Stimulated activated CD8-positive, alpha-beta memory T cell treated with anti-CD3 and anti-CD28 coated beads, Interleukin-12 subunit alpha, Interleukin-12 subunit beta, amount 100 ng/mL, for 1 hour (primary cell): ENCODE results near the gene ZNF727.
"Not testable (repeated sequence)": the region's sequence is repeated elsewhere in the genome, so short reads cannot be mapped to it uniquely, and the experiment has no call there.

ENCODE experiments used
- DNase-seq: peaks from one replicate; pipeline ENCODE4 v3.0.0-alpha.2; 2020; ENCODE audit warnings: low read depth

Gene ZNF727

DNA sequence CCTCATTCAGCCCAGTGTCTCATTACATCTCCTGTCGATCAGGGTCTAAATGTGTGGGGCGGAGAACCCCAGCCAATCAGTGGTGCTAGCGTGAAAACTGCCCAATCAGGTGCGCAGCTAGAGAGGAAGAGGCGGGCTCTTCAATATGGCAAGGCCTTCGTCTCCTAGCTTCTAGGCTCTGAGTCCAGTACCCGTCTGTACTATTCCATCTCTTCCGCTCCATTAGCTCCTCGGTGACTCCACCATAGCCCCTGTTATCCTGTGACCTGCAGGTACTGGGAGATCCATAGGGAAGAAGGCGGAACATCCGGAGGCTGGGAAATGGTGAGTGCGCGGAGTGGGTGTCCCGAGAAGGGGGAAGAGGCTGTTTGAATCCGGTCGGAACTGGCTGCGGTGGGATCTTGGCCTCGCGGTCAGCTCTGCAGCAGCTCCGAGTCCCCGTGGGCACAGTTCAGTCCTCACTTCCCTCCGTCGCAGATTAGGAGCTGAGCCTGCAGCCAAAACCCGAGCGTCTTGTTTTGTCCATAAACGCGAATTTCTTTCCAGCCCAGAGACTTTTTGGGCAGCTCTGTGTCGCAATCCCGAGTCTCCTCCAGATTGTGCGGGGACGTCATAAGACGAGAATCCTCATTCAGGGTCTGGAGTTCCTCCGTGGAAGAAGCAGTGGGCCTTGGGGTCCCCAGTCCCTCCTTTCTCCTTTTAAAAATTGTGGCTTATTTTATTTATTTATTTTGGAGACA lies at the start of gene ZNF727:
TSS of gene ZNF727 (plus strand) at position 134 of the 740 bp plus-strand sequence. CDS start at position 322, 188 bp downstream.
- peak; percentile 6 for DNase-seq

DNA sequence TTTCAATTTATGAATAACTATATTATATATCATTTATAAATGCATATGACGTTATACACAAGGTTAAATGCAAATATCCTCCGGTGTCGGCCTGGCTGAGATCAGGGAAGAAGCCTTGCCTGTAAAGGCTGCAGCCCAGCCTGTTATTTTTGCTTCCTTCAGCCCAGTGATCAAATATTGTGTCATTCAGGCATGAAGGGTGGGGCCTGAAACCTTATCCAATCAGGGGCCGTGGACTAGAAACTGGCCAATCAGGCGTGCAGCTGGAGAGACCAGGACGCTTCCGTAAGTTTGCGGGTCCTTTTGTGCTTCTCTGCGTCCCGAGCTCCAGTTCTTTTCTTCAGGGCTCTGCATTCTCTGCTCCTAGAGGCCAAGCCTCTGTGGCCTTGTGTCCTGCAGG lies 46.7 kb upstream of the ZNF727 start, which contains the start of gene ZNF722:
TSS of gene ZNF722 (plus strand) at position 301 of the 400 bp plus-strand sequence. CDS start 113 bp downstream, outside the sequence.
- DNase-seq: no peak

DNA sequence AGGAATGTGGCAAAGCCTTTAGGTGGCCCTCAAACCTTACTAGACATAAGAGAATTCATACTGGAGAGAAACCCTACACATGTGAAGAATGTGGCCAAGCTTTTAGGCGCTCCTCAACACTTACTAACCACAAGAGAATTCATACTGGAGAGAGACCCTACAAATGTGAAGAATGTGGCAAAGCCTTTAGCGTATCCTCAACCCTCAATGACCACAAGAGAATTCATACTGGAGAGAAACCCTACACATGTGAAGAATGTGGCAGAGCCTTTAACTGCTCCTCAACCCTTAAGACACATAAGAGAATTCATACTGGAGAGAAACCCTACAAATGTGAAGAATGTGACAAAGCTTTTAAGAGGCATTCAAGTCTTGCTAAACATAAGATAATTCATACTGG lies 29.7 kb upstream of the ZNF727 start:
- DNase-seq: not testable (repeated sequence)

- no peak for DNase-seq
These were observed 9.8 kb upstream of the ZNF727 start for GRCh38 chr7:64035388-64035787.

DNA sequence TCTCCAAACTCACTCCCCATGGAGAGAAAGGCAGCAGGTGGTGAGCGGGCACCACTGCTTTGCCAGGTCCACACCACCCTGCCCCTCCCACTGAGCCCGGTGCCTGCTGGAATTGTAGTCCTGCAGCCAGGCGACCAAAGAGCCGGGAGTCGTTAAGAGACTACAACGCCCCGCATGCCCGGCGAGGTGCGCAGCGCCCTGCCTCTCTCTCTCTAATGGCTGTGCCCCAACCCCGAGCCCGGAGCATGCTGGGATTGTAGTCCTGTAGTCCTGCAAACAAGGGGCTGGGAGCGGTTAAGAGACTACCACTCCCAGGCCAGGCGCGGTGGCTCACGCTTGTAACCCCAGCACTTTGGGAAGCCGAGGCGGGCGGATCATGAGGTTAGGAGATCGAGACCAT lies 8.1 kb upstream of the ZNF727 start:
- no peak for DNase-seq

- DNase-seq: no peak
These were observed 781 bp downstream of the ZNF727 start for GRCh38 chr7:64046041-64046389.

DNA sequence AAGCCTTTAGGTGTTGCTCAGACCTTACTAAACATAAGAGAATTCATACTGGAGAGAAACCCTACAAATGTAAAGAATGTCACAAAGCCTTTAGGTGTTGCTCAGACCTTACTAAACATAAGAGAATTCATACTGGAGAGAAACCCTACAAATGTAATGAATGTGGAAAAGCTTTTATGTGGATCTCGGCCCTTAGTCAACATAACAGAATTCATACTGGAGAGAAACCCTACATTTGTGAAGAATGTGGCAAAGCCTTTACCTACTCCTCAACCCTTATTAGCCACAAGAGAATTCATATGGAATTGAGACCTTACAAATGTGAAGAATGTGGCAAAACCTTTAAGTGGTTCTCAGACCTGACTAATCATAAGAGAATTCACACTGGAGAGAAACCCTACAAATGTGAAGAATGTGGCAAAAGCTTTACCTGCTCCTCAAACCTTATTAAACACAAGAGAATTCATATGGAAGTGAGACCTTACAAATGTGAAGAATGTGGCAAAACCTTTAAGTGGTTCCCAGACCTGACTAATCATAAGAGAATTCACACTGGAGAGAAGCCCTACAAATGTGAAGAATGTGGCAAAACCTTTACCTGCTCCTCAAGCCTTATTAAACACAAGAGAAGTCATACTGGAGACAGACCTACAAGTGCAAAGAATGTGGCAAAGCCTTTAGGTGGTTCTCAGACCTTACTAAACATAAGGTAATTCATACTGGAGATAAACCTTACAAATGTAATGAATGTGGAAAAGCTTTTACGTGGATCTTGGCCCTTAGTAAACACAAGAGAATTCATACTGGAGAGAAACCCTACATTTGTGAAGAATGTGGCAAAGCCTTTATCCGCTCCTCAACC lies 32.8 kb downstream of the ZNF727 start:
- not testable (repeated sequence) for DNase-seq

DNA sequence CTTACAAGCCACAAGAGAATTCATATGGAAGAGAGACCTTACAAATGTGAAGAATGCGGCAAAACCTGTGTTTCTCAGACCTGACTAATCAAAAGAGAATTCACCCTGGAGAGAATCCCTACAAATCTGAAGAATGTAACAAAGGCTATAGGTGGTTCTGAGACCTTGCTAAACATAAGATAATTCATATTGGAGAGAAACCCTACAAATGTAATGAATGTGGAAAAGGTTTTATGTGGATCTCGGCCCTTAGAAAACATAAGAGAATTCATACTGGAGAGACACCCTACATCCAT lies 33.4 kb downstream of the ZNF727 start:
- no peak for DNase-seq

DNA sequence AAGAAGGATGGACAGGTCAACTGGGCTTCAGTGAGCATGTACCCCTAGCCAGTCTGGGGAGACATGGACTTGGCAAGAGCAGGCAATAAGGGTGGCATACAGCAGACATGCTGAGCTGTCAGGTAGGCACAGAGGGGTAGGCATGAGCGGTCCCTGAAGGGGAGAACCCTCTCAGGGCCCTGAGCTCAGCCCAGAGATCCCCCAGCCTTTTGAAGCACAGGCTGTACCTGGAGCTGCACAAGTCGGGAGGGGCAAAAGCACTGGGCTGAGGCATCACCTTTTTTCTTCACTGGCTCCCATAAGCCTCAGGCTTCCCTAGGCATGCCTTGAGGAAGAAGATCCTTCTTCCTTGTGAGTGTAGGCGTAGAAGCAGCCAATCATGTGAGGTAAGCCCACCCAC lies 42.3 kb downstream of the ZNF727 start:
- DNase-seq: no peak

GRCh38 chr7:64088863-64089262 lies 43.6 kb downstream of the ZNF727 start:
- DNase-seq: not testable (repeated sequence)
